HG03025 (cell line): ENCODE results near the gene SERTM2.

ENCODE experiments used
- ATAC-seq: cut with Tn5 transposase; IDR thresholded peaks from one replicate; pipeline ENCODE4 v1.9.1; 2021; ENCODE audit warnings: mild to moderate bottlenecking, moderate library complexity; ENCODE audit not compliant: unreplicated experiment, low FRiP score

The SERTM2 gene

DNA sequence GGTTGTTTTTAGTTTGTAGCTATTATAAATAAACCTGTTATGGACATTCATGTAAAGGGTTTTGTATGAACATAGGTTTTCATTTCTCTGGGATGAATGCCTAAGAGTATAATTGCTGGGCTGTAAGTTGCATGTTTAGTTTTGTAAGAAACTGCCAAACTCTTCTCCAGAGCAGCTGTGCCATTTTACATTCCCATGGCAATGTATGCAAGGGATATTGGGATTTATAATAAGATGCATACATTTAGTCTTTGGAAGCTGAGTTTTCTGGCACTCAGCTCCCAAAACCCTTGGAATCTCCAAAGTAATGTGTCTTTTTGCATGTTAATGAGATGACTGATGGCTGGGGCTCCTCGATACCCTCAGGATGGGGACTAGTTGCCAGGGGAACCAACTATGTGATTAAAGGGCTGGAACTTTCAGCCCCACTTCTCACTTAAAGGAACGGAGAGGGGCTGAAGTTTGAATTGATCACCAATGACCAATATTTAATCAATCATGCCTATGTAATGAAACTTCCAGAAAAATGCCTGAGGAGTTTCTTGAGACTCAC lies 44.0 kb downstream of the SERTM2 start:
- ATAC-seq = no peak

DNA sequence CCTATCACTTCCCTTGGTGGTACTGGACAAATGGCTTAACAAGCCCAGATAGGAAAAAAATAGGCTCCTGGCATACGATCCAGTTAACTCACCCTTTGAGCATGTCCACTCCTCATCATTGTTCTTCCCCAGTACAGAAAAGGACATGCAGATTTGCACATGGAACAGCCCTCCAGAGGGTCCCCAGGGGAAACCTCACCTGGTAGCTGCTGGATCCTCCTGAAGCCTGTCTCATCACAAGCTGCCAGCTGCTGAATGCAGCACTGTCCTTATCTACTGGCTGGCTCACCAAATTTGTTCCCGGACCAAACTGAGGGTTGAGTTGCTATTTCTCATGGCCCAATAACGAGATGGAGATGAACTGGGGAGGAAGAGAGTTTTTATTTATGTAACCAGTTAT lies 49.4 kb downstream of the SERTM2 start:
- ATAC-seq = no peak

DNA sequence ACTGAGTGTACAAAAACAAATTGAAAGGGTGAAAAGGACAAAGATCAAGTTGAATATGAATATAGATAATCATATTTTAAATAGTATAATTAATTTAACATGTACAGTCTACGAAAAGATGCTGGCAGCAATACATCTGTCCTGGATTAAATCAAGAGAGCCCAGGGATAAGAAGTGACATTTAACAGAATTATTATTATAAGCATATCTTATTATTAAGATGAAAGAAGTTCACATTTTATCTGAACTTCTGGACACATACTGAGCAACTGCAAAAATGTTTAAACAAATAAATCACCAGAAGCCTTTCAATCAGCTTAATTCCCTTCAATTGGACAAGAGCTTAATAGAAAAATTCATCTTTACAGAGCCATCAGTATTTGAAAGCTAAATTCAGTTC lies 50.4 kb downstream of the SERTM2 start:
- no peak for ATAC-seq

DNA sequence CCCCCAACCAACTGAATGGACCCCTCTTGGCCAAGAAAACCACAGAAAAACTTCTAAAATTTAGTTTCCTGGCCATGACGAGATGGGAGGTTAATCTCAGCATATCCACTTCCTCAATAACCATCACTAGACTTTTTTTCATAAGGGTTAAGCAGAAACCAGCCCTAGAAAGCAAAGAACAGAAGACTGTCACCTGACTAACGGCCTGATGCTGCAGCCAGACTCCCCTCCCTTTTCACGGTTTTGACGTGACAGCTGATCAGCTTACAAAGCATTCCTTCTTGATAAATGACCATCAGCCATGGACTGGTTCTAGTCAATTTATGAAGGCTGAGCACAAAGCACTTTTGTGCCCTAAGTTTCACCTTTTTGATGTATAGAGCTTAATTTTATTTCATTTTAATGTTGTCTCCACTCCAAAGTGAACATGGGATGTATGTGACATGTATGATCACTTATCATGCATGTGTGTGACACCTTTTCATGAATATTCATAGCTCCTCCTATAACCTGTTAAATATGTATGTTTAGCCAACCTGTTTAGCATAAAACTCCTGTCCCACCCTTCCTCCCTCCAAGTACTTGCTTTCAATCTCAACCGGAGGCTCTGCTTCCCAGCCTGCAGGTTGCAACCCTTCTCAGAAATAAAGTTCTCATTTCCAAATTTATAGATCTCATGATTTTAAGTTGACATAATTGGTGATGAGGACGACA lies 56.3 kb downstream of the SERTM2 start:
- no peak for ATAC-seq

DNA sequence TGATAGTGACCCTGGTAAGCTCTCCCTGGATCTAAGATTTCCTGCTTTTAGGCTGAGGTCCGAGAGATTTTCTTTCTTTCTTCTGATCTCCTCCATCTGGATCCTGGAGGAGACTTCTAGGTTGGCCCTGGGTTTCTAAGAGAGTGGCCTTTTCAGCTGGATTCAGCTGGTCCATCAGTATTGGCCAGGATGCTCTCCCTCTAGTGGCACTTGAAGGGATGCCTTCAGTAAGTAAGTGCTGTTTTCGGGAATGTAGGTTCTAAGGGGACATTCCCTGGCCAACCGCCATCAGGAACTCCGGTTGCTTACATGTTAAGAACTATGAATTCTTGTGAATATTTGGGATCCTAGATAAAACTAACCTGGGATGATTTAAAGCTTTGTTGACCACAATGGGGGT lies 56.9 kb downstream of the SERTM2 start:
- ATAC-seq = no peak

DNA sequence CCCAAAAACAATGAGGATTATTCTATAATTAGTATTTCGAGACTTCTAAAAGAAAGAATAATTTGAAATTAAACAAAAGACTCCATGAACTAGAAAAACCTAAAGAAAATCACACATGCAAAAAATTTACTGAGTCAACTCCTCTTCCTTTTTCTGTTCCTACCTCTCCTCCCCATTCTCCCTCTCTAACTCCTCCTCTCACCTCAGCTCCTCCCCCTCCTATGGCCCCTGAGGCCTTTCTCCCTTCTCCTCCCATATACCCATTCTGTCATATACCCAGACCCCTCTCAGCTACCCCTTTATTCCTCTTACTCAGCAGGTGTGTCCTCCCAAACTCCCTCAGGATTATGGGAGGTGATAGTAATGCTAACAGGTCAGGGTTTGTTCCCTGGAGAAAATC lies 57.4 kb downstream of the SERTM2 start:
- no peak for ATAC-seq
